Measurements from ENCODE around the gene SPACDR. TPM values are rescaled to one million over a fixed set of nuclear protein-coding genes. Genes with fewer than 3 reads are reported as not detected.
A peak's percentile ranks its signal among the peaks of the same experiment; 100 is the strongest.

SPACDR gene
- total and polyA plus RNA-seq, 9 of the 15 experiments (the other 6 are each of a cell fraction or from before 2014, with no cell fraction given), result 0.07 to 0.55 (median 0.14) TPM; not detected in 1

GRCh38 chr7:100411101-100411500 lies 53.0 kb downstream of the SPACDR start (continued):
- TF ChIP-seq, protein P1, sequence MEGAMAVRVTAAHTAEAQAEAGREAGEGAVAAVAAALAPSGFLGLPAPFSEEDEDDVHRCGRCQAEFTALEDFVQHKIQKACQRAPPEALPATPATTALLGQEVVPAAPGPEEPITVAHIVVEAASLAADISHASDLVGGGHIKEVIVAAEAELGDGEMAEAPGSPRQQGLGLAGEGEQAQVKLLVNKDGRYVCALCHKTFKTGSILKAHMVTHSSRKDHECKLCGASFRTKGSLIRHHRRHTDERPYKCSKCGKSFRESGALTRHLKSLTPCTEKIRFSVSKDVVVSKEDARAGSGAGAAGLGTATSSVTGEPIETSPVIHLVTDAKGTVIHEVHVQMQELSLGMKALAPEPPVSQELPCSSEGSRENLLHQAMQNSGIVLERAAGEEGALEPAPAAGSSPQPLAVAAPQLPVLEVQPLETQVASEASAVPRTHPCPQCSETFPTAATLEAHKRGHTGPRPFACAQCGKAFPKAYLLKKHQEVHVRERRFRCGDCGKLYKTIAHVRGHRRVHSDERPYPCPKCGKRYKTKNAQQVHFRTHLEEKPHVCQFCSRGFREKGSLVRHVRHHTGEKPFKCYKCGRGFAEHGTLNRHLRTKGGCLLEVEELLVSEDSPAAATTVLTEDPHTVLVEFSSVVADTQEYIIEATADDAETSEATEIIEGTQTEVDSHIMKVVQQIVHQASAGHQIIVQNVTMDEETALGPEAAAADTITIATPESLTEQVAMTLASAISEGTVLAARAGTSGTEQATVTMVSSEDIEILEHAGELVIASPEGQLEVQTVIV (CRISPR knock-in tag; IDR thresholded peaks at IDR 0.05; ENCODE audit: borderline replicate concordance), result no peak
- TF ChIP-seq ASH1L (IDR thresholded peaks at IDR 0.05; ENCODE audit: borderline replicate concordance, low read depth, partially characterized antibody), result no peak
- peak; percentile 51; the same call in 1 of the 2 replicates for TF ChIP-seq CEBPB (tag; IDR thresholded peaks at IDR 0.05)
- no peak for TF ChIP-seq TAF1 (IDR thresholded peaks at IDR 0.05; ENCODE audit: control insufficient read depth, extremely low read depth, insufficient read depth, low read length, severe bottlenecking)
- TF ChIP-seq SMAD4 (CRISPR knock-in tag; conservative IDR thresholded peaks at IDR 0.05), result no peak

GRCh38 chr7:100407285-100408180 lies 56.5 kb downstream of the SPACDR start:
- in situ Hi-C loops (cut with MboI) (no loop called here), intact Hi-C loops (cut with micrococcal nuclease) (loop anchor here (2.0 to 10.0 kb wide), 3 partner anchors 35 to 317 kb away; partner anchors contain the start of genes EPO and PILRA)
- ChIA-PET CTCF (ENCODE audit: low intra/inter-chr PET ratio) (interaction anchor here (0.8 to 1.2 kb wide), 3 partner anchors 43 to 495 kb away, joined by 3 to 5 read pairs (median 4); no protein-coding TSS in a partner anchor), POLR2A (interaction anchor here (0.5 to 2.4 kb wide), 9 partner anchors 8 to 844 kb away, joined by 3 to 13 read pairs (median 3); partner anchors contain the start of genes MEPCE and ZCWPW1)
- FAIRE-seq (peak; percentile 94), DNase-seq (ENCODE audit: extremely low read depth in 1 of 4, low spot score in 3 of 4) (peak; percentile 69 to 85 (median 75)), ATAC-seq (peak; percentile 96)
- no peaks in the 10 kb centered on the region for H3K9me1 ChIP-seq (ENCODE audit: control insufficient read depth, insufficient read depth, low read length)
- peaks cover 4 to 5% of the 10 kb centered on the region in 2 experiments; a peak in 1 of 5 replicates for H3K4me1 ChIP-seq (replicated peaks in 1 of 2; ENCODE audit: control insufficient read depth in 2 of 2, insufficient read depth in 2 of 2, low read length in 2 of 2)
- no peaks in the 10 kb centered on the region; the same call in 1 of the 2 replicates for H4K20me1 ChIP-seq (replicated peaks; ENCODE audit: control insufficient read depth, insufficient read depth, low read length)
- no peaks in the 10 kb centered on the region for H3K36me3 ChIP-seq (ENCODE audit: control insufficient read depth, insufficient read depth, low read length)
- H3K9me3 ChIP-seq (replicated peaks; ENCODE audit: control insufficient read depth, insufficient read depth, low read depth, low read length), result no peaks in the 10 kb centered on the region
- no peak overlapping the region for H2AFZ ChIP-seq (ENCODE audit: low read depth, low read length)
- H3K4me3 ChIP-seq, result no peak overlapping the region
- WGBS (ENCODE audit: insufficient coverage, low coverage, missing lambda C conversion rate), result 13% methylated on average over 12 of the region's 12 CpGs
- H3K4me2 ChIP-seq (ENCODE audit: insufficient read depth, low read length), result no peak overlapping the region
- no peak overlapping the region for H3K9ac ChIP-seq (ENCODE audit: insufficient read depth in 1 of 2, low read depth in 2 of 2, low read length in 2 of 2)
- H3K27me3 ChIP-seq (ENCODE audit: control insufficient read depth in 2 of 2, insufficient read depth in 2 of 2, low read length in 2 of 2), result peaks cover 24 to 33% of the 10 kb centered on the region in 2 experiments
- H3K27ac ChIP-seq (ENCODE audit: extremely low read depth, low read depth, low read length), result no peak overlapping the region
- no TSS peak for BruUV-seq (replicated peaks)
- H3K79me2 ChIP-seq (ENCODE audit: control insufficient read depth, insufficient read depth, low read length), result no peaks in the 10 kb centered on the region
- TF ChIP-seq CREB1 (IDR thresholded peaks at IDR 0.05), result no peak
- TF ChIP-seq CREB1 (CRISPR knock-in tag; IDR thresholded peaks at IDR 0.05), result no peak
- no peak for TF ChIP-seq TOE1 (IDR thresholded peaks at IDR 0.05; ENCODE audit: borderline replicate concordance)
- TF ChIP-seq TOE1 (CRISPR knock-in tag; IDR thresholded peaks at IDR 0.05; ENCODE audit: borderline replicate concordance, low read depth), result no peak
- TF ChIP-seq SMARCE1 (IDR thresholded peaks at IDR 0.05), result peak; percentile 51
- no peak for TF ChIP-seq HDAC8 (tag; IDR thresholded peaks at IDR 0.05)
- no peak for TF ChIP-seq STAT5B (CRISPR knock-in tag; IDR thresholded peaks at IDR 0.05)
- TF ChIP-seq ZNF224 (CRISPR knock-in tag; IDR thresholded peaks at IDR 0.05), result no peak
- TF ChIP-seq KDM5B (IDR thresholded peaks at IDR 0.05; ENCODE audit: insufficient replicate concordance, low read depth, low read length), result no peak
- TF ChIP-seq ZKSCAN8 (CRISPR knock-in tag; IDR thresholded peaks at IDR 0.05), result no peak
- no peak for TF ChIP-seq ZNF740 (CRISPR knock-in tag; IDR thresholded peaks at IDR 0.05)
- TF ChIP-seq ZNF740 (tag; IDR thresholded peaks at IDR 0.05), result no peak

Data from K562 (cell line).